Measurements from ENCODE around the gene SLC25A48. TPM values are rescaled to one million over a fixed set of nuclear protein-coding genes. Genes with fewer than 3 reads are reported as not detected.

The SLC25A48 gene
- total RNA-seq, 1 donor from 2014 or later, result not detected

GRCh38 chr5:135846311-135846710 is 11.8 kb downstream of the SLC25A48 start:
- no peak for DNase-seq (ENCODE audit: low read depth)
- no peak for TF ChIP-seq CTCF (conservative IDR thresholded peaks at IDR 0.05; ENCODE audit: low read depth, low read length)
- no peak overlapping the region for H3K4me3 ChIP-seq (ENCODE audit: low read depth, low read length)

- no peak overlapping the region for H3K4me3 ChIP-seq (ENCODE audit: low read depth, low read length)
- TF ChIP-seq CTCF (conservative IDR thresholded peaks at IDR 0.05; ENCODE audit: low read depth, low read length), result no peak
- DNase-seq (ENCODE audit: low read depth), result no peak
These were observed 13.5 kb downstream of the SLC25A48 start for GRCh38 chr5:135847976-135848375.

- no peak overlapping the region for H3K4me3 ChIP-seq (ENCODE audit: low read depth, low read length)
- no peak for TF ChIP-seq CTCF (conservative IDR thresholded peaks at IDR 0.05; ENCODE audit: low read depth, low read length)
- no peak for DNase-seq (ENCODE audit: low read depth)
These were observed 15.8 kb downstream of the SLC25A48 start for GRCh38 chr5:135850231-135850630.

GRCh38 chr5:135850671-135851070 is 16.2 kb downstream of the SLC25A48 start:
- TF ChIP-seq CTCF (conservative IDR thresholded peaks at IDR 0.05; ENCODE audit: low read depth, low read length), result no peak
- no peak for DNase-seq (ENCODE audit: low read depth)
- no peak overlapping the region for H3K4me3 ChIP-seq (ENCODE audit: low read depth, low read length)

GRCh38 chr5:135851186-135851914 is 16.9 kb downstream of the SLC25A48 start:
- TF ChIP-seq CTCF (conservative IDR thresholded peaks at IDR 0.05; ENCODE audit: low read depth, low read length), result no peak
- no peak overlapping the region for H3K4me3 ChIP-seq (ENCODE audit: low read depth, low read length)
- no peak for DNase-seq (ENCODE audit: low read depth)

- DNase-seq (ENCODE audit: low read depth), result no peak
- no peak for TF ChIP-seq CTCF (conservative IDR thresholded peaks at IDR 0.05; ENCODE audit: low read depth, low read length)
- H3K4me3 ChIP-seq (ENCODE audit: low read depth, low read length), result no peak overlapping the region
These were observed 17.7 kb downstream of the SLC25A48 start for GRCh38 chr5:135851915-135852845.

All from epithelial cell of proximal tubule (primary cell).